Effector memory CD4-positive, alpha-beta T cell (primary cell): ENCODE data around the gene C1GALT1C1.

Experiments
- DNase-seq, 3 donors: peaks; one replicate each; pipeline ENCODE4 v3.0.0-alpha.2; 2020
- H3K27ac ChIP-seq: 2 replicates; pipeline ENCODE4 v1.7.0; 2013; ENCODE audit warnings: mild to moderate bottlenecking, low read length, moderate library complexity; ENCODE audit not compliant: insufficient read depth, poor library complexity, severe bottlenecking
- H3K27me3 ChIP-seq: replicated peaks from 2 replicates; pipeline ENCODE4 v1.7.0; 2013; ENCODE audit warnings: mild to moderate bottlenecking, low read length; ENCODE audit not compliant: insufficient read depth, control insufficient read depth, poor library complexity, severe bottlenecking
- H3K36me3 ChIP-seq: 2 replicates; pipeline ENCODE4 v1.7.0; 2013; ENCODE audit warnings: mild to moderate bottlenecking, low read length, moderate library complexity; ENCODE audit not compliant: control insufficient read depth, insufficient read depth
- H3K4me1 ChIP-seq: 2 replicates; pipeline ENCODE4 v1.7.0; 2013; ENCODE audit warnings: low read length, mild to moderate bottlenecking; ENCODE audit not compliant: control insufficient read depth, insufficient read depth, poor library complexity, severe bottlenecking
- H3K4me3 ChIP-seq: 2 replicates; pipeline ENCODE4 v1.7.0; 2013; ENCODE audit warnings: low read length, low read depth, mild to moderate bottlenecking; ENCODE audit not compliant: insufficient read depth, poor library complexity, severe bottlenecking
- H3K9me3 ChIP-seq: 2 replicates; pipeline ENCODE4 v1.7.0; 2013; ENCODE audit warnings: mild to moderate bottlenecking, low read length, moderate library complexity; ENCODE audit not compliant: control insufficient read depth

Gene C1GALT1C1

GRCh38 chrX:120603707-120604360, 26.0 kb downstream of the C1GALT1C1 start, which contains the start of gene MCTS1:
TSS of gene MCTS1 (plus strand) at chrX:120604101. CDS start at chrX:120604237, 136 bp downstream.
- Histone ChIP-seq H3K4me1 (peaks cover 3% of the 10 kb centered on the region), H3K9me3 (no peaks in the 10 kb centered on the region), H3K27ac (peak within 1 kb of the TSS; percentile 81), H3K4me3 (peak within 1 kb of the TSS; percentile 69), H3K36me3 (no peaks in the 10 kb centered on the region), H3K27me3 (no peaks in the 10 kb centered on the region)
- peak; percentile 63 to 75 (median 70) for DNase-seq

- no peak for DNase-seq
- H3K36me3 ChIP-seq: no peaks in the 10 kb centered on the region
- no peak overlapping the region for H3K4me3 ChIP-seq
- H3K27ac ChIP-seq: no peak overlapping the region
- no peaks in the 10 kb centered on the region for H3K9me3 ChIP-seq
- H3K27me3 ChIP-seq: no peaks in the 10 kb centered on the region
- H3K4me1 ChIP-seq: no peaks in the 10 kb centered on the region
Observed at GRCh38 chrX:120585702-120586101, 44.2 kb downstream of the C1GALT1C1 start.
